Measurements from ENCODE around the gene HEATR9. TPM values are rescaled to one million over a fixed set of nuclear protein-coding genes. Genes with fewer than 3 reads are reported as not detected.

The HEATR9 gene
- total and polyA plus RNA-seq, 2 of the 13 experiments (the other 11 are each of a cell fraction or from before 2014, with no cell fraction given), result not detected

DNA sequence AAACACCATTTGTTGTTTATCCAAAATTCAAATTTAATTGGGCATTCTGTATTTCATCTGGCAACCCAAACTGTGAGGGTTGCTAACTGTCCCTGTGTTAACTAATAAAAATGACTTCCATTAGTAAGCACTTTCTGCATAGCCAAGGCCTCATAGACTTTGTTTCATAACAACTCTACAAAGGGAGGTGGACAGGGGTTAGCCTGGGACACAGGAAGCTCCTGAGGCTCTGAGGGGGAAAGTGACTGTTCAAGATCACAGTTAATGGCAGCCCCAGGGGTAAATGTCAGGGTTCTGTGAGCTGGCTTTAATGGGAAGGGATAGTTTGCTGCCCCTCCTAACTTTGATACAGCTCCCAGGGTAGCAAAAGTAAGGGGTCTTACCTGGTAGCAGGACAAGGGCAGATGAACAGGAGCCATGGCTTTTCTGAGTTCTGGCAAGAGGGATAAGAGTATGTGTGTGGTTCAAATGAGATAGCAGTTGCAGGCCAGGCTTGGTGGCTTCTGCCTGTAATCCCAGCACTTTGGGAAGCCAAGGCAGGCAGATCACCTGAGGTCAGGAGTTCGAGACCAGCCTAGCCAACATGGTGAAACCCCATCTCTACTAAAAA is 2.2 kb downstream of the HEATR9 start (continued):
- TF ChIP-seq ZSCAN21 (CRISPR knock-in tag; IDR thresholded peaks at IDR 0.05; ENCODE audit: borderline replicate concordance) (no peak), HOXA7 (CRISPR knock-in tag; IDR thresholded peaks at IDR 0.05) (no peak), ONECUT2 (CRISPR knock-in tag; IDR thresholded peaks at IDR 0.05) (no peak), ETV5 (CRISPR knock-in tag; IDR thresholded peaks at IDR 0.05; ENCODE audit: borderline replicate concordance) (peak; percentile 15; the same call in 1 of the 2 replicates), ZNF589 (CRISPR knock-in tag; conservative IDR thresholded peaks at IDR 0.05) (no peak), ZBTB33 (CRISPR knock-in tag; IDR thresholded peaks at IDR 0.05) (no peak), PAXIP1 (CRISPR knock-in tag; conservative IDR thresholded peaks at IDR 0.05) (0 out of 2 replicates have a peak, but pooled peaks have one; percentile 37), ZNF180 (CRISPR knock-in tag; IDR thresholded peaks at IDR 0.05; ENCODE audit: borderline replicate concordance, low read depth) (no peak), SALL1 (CRISPR knock-in tag; IDR thresholded peaks at IDR 0.05) (peak; percentile 20; the same call in 1 of the 2 replicates), ISL2 (CRISPR knock-in tag; IDR thresholded peaks at IDR 0.05) (no peak), ZZZ3 (CRISPR knock-in tag; IDR thresholded peaks at IDR 0.05; ENCODE audit: borderline replicate concordance) (no peak), RARA (CRISPR knock-in tag; IDR thresholded peaks at IDR 0.05) (peak; percentile 45; the same call in 1 of the 2 replicates)
- TF ChIP-seq, protein P1, sequence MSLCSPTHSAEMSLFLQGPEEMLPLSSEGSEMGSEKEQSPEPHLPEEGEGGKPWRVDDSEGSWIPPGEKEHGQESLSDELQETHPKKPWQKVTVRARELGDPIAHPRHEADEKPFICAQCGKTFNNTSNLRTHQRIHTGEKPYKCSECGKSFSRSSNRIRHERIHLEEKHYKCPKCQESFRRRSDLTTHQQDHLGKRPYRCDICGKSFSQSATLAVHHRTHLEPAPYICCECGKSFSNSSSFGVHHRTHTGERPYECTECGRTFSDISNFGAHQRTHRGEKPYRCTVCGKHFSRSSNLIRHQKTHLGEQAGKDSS (CRISPR knock-in tag; IDR thresholded peaks at IDR 0.05; ENCODE audit: borderline replicate concordance, low read depth), result no peak

Data from HepG2 (cell line).